Mucosa of rectum (tissue), 2 donors: ENCODE results near the gene RPL28.
A peak's percentile ranks its signal among the peaks of the same experiment; 100 is the strongest.
"Not testable (repeated sequence)": the region's sequence is repeated elsewhere in the genome, so short reads cannot be mapped to it uniquely, and the experiment has no call there.

Source experiments
- H3K27ac ChIP-seq, 2 donors: one replicate each; pipeline ENCODE4 v1.7.0; 2013; ENCODE audit warnings: inconsistent platforms in 2 of 2, low read depth in 2 of 2, low read length in 2 of 2
- H3K27me3 ChIP-seq, 2 donors: one replicate each; pipeline ENCODE4 v1.7.0; 2013; ENCODE audit warnings: low read length in 2 of 2; ENCODE audit not compliant: control insufficient read depth in 2 of 2, insufficient read depth in 2 of 2
- H3K36me3 ChIP-seq, 2 donors: one replicate each; pipeline ENCODE4 v1.7.0; 2013; ENCODE audit warnings: low read length in 2 of 2; ENCODE audit not compliant: control insufficient read depth in 2 of 2, insufficient read depth in 2 of 2
- H3K4me1 ChIP-seq, 2 donors: one replicate each; pipeline ENCODE4 v1.7.0; 2013; ENCODE audit warnings: low read length in 2 of 2, mild to moderate bottlenecking in 1 of 2; ENCODE audit not compliant: control insufficient read depth in 2 of 2, insufficient read depth in 2 of 2
- H3K4me3 ChIP-seq, 2 donors: one replicate each; pipeline ENCODE4 v1.7.0; 2013; ENCODE audit warnings: low read length in 2 of 2
- H3K9ac ChIP-seq, 2 donors: one replicate each; pipeline ENCODE4 v1.7.0; 2013; ENCODE audit warnings: low read length in 2 of 2, low read depth in 1 of 2, mild to moderate bottlenecking in 1 of 2
- H3K9me3 ChIP-seq, 2 donors: one replicate each; pipeline ENCODE4 v1.7.0; 2013; ENCODE audit warnings: low read length in 2 of 2; ENCODE audit not compliant: control insufficient read depth in 2 of 2
- donor health status: healthy.
- donor health status: Normal muscosa, but diverticular disease.

The RPL28 gene

DNA sequence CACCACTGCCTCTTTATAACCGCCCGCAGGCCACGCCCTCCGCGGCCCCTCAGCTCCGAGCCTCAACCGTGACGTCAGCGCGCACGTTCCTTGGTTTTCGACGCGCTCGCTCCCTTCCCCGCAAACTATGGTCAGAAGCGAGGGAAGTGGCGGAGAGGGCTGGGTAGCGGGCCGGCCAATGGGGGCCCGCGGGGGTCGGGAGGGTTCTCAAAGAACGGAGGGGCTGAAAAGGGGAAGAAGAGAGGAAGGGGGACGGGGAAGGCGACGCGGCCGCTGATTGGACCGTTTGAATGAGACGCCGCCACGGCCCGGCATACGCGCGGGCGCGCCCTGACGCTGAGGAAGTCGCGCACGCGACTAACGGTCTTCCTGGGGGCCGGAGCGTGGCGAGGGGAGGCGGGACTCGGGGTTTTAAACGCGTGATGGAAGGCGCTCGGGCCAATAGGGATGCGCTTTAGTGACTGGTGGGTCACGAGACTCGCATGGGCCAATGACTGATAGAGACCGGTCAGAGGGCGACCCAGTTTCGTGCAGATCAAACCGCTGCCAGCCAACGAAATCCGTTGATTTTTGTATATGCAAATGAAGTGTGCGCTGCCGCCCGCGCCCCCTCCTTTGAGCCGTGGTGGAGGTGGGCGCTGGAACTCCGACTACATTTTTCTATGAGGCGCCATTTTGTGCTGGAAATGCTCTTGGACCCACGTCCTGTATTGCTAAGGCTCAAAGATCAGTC is 22.2 kb downstream of the RPL28 start:
- no peaks in the 10 kb centered on the region for H3K27me3 ChIP-seq
- H3K4me1 ChIP-seq, result peaks cover 13 to 14% of the 10 kb centered on the region in 2 donors
- H3K36me3 ChIP-seq, result peaks cover 0 to 13% of the 10 kb centered on the region in 2 donors
- peak overlapping the region; percentile 75 to 81 for H3K9ac ChIP-seq
- peak overlapping the region; percentile 98 for H3K27ac ChIP-seq
- H3K4me3 ChIP-seq, result peak overlapping the region; percentile 60 to 86
- no peaks in the 10 kb centered on the region for H3K9me3 ChIP-seq

DNA sequence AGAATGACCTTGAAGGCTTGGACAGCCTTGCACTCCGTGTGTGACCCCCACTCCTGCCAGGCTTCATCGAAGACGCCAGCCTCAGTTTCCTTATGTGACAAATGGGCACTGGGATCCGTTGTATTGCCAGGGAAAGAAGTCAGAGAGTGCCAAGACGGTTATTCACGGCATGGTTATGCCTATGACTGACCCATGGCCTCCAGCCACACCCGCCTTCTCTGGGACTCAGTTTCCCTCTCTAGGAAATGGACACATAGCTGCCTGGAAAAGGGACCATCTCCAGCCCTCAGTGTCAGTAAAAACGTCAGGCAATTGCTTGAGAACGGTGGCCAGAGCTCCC is 22.8 kb downstream of the RPL28 start:
- no peaks in the 10 kb centered on the region for H3K27me3 ChIP-seq
- peak overlapping the region; percentile 20 to 70 for H3K9ac ChIP-seq
- peaks cover 0 to 9% of the 10 kb centered on the region in 2 donors for H3K36me3 ChIP-seq
- peak overlapping the region; percentile 98 for H3K27ac ChIP-seq
- H3K4me1 ChIP-seq, result peaks cover 13 to 14% of the 10 kb centered on the region in 2 donors
- peak overlapping the region; percentile 60 to 86 for H3K4me3 ChIP-seq
- H3K9me3 ChIP-seq, result no peaks in the 10 kb centered on the region

DNA sequence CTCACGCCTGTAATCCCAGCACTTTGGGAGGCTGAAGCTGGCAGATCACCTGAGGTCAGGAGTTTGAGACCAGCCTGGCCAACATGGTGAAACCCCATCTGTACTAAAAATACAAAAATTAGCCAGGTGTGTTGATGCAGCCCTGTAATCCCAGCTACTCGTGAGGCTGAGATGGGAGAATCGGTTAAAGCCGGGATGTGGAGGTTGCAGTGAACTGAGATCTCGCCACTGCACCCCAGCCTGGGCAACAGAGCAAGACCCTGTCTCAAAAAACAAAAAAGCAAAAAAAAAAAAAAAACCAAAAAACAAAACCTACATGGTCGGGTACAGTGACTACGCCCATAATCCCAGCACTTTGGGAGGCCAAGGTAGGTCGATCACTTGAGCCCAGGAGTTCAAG is 23.4 kb downstream of the RPL28 start:
- H3K36me3 ChIP-seq, H3K4me3 ChIP-seq, H3K27ac ChIP-seq, H3K27me3 ChIP-seq, H3K9me3 ChIP-seq, H3K9ac ChIP-seq: not testable (repeated sequence)
- peaks cover 13 to 14% of the 10 kb centered on the region in 2 donors for H3K4me1 ChIP-seq

DNA sequence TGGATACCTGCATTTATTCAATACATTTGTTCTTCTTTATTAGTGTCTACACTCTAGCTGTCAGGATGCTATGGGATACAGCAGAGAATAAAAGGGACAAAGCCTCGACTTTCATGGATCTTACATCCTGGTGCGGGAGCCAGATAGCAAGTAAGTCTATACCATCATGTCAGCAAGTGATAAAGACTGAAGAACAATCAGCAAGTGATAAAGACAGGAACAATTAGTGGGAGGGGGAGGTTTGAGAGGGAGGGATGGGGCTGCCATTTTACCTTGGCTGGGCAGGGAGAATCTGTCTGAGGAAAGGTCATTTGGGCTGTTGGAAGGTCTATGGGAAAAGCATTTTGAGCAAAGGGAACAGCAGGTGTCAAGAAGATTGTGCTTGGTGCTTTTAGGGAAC is 24.4 kb downstream of the RPL28 start:
- no peak overlapping the region for H3K4me3 ChIP-seq
- H3K27ac ChIP-seq, result no peak overlapping the region
- peaks cover 0 to 3% of the 10 kb centered on the region in 2 donors for H3K36me3 ChIP-seq
- no peaks in the 10 kb centered on the region for H3K9me3 ChIP-seq
- no peak overlapping the region for H3K9ac ChIP-seq
- H3K4me1 ChIP-seq, result peaks cover 13 to 14% of the 10 kb centered on the region in 2 donors
- H3K27me3 ChIP-seq, result no peaks in the 10 kb centered on the region

DNA sequence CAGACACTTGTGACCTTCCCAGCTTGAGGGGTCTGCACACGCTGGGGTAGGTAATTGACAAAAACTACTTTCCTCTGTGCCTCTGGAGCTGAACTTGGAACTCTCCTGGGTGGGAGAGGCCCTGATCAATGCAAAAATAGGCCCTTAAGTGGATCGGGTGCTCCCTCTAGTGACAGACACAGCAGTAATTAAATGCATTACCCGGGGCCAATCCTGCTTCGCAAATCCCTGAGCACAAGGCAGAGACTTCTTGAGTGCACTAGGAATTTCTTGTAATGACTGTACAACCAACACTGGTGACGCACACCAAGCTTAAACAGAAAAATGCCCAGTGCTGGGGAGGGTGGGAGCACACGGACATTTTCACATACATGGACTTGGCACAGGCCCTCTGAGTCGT is 32.5 kb downstream of the RPL28 start:
- H3K9me3 ChIP-seq, result no peaks in the 10 kb centered on the region
- no peak overlapping the region for H3K4me3 ChIP-seq
- no peak overlapping the region for H3K9ac ChIP-seq
- H3K27ac ChIP-seq, result no peak overlapping the region
- H3K4me1 ChIP-seq, result no peaks in the 10 kb centered on the region
- no peaks in the 10 kb centered on the region for H3K36me3 ChIP-seq
- H3K27me3 ChIP-seq, result no peaks in the 10 kb centered on the region

DNA sequence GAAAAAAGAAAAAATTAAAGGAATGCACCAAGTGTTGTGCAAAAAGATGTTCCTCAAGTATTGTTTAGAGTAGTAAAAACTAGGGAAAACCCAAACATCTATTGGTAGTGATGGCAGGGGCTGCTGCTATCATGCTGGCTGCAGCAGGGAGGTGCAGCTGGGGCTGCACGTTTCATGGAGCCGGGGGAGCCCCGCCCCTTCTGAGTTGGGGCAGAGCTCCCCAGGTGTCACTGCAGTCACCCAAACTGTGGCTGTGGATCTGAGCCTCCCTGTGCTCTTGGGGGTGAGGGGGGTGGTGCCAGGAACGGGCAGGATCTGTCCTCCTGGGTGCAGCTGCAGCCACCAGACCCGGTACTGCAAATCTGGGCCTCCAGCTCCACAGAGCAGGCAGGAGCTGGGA is 33.4 kb downstream of the RPL28 start:
- Histone ChIP-seq H3K27me3 (no peaks in the 10 kb centered on the region), H3K9ac (no peak overlapping the region), H3K9me3 (no peaks in the 10 kb centered on the region), H3K4me3 (no peak overlapping the region), H3K4me1 (no peaks in the 10 kb centered on the region), H3K27ac (no peak overlapping the region), H3K36me3 (no peaks in the 10 kb centered on the region)

DNA sequence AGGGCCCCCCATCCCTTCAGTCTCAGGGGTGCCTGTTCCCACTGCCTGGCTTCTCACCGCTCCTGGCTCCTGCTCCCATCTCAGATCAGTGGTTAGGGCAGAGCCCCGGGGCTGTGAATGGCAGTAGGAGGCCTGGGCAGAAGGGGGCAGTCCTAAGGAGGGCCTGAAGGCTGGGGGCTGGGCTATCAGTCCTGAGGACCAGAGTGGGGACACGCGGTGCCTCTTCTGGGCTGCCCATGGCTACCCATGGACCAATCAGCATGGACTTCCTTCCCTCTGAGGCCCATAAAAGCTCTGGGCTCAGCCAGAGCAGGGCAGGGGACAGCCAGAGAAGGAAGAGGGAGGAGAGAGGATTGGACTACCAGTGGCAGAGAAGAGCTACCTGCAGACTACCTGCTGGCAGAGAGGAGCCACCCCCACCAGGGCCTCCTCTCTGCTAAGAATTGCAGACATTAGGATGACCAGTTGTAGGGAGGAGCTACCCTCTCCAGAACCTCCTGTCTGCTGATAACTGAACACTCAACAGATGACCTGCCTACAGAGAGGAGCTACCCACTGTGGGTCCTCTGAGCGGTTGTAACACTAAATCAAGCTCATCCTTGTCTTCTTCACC is 34.0 kb downstream of the RPL28 start:
- no peak overlapping the region for H3K27ac ChIP-seq
- no peaks in the 10 kb centered on the region for H3K27me3 ChIP-seq
- no peak overlapping the region for H3K9ac ChIP-seq
- H3K4me3 ChIP-seq, result no peak overlapping the region
- H3K9me3 ChIP-seq, result no peaks in the 10 kb centered on the region
- H3K36me3 ChIP-seq, result no peaks in the 10 kb centered on the region
- no peaks in the 10 kb centered on the region for H3K4me1 ChIP-seq

DNA sequence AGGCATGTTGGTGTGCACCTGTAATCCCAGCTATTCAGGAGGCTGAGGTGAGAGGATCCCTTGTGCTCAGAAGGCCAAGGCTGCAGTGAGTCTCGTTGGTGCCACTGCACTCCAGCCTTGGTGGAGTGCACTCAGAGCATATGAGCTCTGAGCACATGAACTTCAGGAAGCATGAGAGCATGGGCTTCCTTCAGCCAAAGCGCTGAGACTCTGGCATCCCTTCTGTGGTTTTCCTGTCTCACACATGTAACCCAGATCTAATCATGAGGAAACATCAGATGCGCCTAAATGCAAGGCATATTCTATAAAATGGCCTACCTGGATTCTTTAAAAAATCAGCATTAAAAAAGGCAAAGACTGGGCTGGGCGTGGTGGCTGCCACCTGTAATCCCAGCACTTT is 35.5 kb downstream of the RPL28 start:
- not testable (repeated sequence) for H3K27ac ChIP-seq, H3K27me3 ChIP-seq, H3K36me3 ChIP-seq, H3K9ac ChIP-seq, H3K4me3 ChIP-seq, H3K4me1 ChIP-seq, H3K9me3 ChIP-seq

DNA sequence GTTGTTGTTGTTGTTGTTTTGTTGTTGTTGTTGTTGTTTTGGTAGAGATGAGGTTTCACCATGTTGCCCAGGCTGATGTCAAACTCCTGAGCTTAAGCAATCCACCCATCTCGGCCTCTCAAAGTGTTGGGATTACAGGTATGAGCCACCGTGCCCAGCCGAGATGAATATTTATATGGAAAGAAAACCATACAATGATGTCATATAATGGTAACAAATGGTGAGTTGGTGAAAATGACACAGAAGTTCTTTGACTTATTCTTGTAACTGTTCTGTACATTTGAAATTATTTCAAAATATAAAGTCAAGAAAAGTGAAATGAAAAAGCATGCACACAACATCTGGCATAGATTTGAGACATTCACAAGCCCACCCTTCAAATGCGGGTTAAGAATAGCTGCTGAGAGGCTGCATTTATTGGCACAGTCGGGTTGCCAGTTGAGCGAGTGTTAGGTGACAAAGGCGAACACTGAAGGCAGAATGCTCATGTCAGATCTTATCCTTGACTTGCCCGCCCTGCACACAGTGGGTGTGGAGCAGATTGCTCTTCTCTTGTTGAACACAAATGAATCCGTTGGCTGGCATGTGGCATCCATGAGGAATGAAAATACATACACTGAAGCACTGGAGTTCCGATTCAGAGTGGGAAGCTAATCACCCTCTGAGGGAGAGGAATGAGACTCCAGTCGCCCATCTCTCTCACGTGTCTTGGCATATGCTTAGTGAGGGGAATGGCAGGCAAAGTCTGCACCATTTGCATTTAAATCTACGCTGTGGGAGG is 37.7 kb downstream of the RPL28 start:
- peaks cover 0 to 2% of the 10 kb centered on the region in 2 donors for H3K27me3 ChIP-seq
- H3K9me3 ChIP-seq, result no peaks in the 10 kb centered on the region
- no peak overlapping the region for H3K9ac ChIP-seq
- H3K27ac ChIP-seq, result no peak overlapping the region
- no peaks in the 10 kb centered on the region for H3K36me3 ChIP-seq
- H3K4me1 ChIP-seq, result no peaks in the 10 kb centered on the region
- no peak overlapping the region for H3K4me3 ChIP-seq

DNA sequence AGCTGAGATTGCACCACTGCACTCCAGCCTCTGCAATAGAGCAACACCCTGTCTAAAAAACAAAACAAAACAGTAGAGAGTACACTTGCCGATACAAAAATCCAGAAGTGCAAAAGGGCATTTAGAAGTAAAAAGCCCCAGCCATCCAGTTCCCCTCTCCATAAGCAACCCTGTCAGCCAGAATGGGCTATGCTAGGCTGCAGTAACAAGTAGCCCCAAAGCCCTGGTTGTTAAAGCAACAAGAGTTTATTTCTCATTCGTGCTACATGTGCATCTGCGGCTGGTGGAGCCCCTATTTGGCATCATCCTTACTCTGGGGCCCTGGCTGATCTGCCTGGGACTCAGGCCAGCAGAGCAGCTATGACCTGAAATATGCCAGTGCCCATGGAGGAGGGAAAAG is 38.8 kb downstream of the RPL28 start:
- Histone ChIP-seq H3K27ac (no peak overlapping the region), H3K9ac (no peak overlapping the region), H3K27me3 (peaks cover 0 to 6% of the 10 kb centered on the region in 2 donors), H3K4me3 (no peak overlapping the region), H3K36me3 (no peaks in the 10 kb centered on the region), H3K4me1 (no peaks in the 10 kb centered on the region), H3K9me3 (no peaks in the 10 kb centered on the region)
